ENCODE measurements around the gene EHBP1L1.

- no peak for TF ChIP-seq EZH2 (IDR thresholded peaks at IDR 0.05; ENCODE audit: low read length, missing control alignments)
- no peak for TF ChIP-seq CTCF (conservative IDR thresholded peaks at IDR 0.05 in 1 of 2, IDR thresholded peaks at IDR 0.05 in 1 of 2; ENCODE audit: low read depth in 1 of 2, low read length in 2 of 2)
Measured at GRCh38 chr11:65615229-65615949, 39.5 kb downstream of the EHBP1L1 start, which contains the start of gene PCNX3.

Measured in fibroblast of lung (primary cell).